ENCODE data around the gene ITGAV.
A peak's percentile ranks its signal among the peaks of the same experiment; 100 is the strongest.
"Not testable (repeated sequence)": the region's sequence is repeated elsewhere in the genome, so short reads cannot be mapped to it uniquely, and the experiment has no call there.

Gene ITGAV

DNA sequence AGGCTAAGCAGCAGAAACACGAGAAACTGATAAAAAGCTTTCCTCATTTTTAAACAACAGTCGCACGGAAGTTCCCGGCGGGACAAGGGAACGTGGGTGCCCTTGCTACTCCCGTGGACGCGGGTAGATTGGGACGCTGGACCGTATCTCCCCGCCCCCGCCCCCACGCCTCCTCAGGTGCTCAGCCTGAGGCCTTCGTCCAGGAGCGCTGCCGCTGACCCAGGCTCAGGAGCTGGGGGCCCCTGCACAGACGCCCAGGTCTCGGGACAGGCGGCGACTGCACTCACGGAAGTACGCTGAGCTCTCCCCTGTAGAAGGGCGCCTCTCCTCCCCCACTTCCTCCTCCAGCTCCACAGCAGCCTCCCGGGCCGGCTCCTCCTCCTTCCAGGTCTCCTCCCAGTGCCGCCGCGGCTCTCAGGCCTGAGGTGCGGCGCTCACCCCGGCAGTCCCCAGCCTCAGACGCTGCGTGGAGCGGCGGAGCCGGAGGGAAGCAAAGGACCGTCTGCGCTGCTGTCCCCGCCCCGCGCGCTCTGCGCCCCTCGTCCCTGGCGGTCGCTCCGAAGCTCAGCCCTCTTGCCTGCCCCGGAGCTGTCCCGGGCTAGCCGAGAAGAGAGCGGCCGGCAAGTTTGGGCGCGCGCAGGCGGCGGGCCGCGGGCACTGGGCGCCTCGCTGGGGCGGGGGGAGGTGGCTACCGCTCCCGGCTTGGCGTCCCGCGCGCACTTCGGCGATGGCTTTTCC is at the start of gene ITGAV:
ITGAV (plus strand) TSS at position 445 of the 738 bp plus-strand sequence; CDS start at position 728, 283 bp downstream.
- peak within 1 kb of the TSS; percentile 90 for H3K4me3 ChIP-seq (ENCODE audit: low read depth, low read length)
- peak; percentile 78 for DNase-seq (ENCODE audit: low read depth)

DNA sequence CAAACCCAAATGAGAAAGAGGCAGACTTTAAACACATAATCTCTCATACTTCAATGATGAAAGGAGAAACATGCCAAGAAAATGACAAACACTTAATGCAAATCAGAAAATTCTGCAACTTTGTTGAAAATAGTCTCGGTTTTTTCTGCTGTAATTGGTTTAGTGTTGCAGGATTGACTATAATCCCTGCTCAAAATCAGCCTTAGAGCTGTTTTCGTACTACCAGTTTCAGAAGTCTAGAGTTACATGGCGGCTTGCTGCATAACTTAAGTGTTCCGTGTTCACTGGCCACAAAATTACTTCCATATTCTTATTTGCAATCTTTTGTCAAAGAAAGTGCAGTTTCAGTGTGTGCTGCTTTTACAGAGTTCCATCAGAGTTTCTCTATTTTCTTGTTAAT is 48.9 kb upstream of the ITGAV start:
- no peak overlapping the region for H3K4me3 ChIP-seq (ENCODE audit: low read depth, low read length)
- no peak for DNase-seq (ENCODE audit: low read depth)

DNA sequence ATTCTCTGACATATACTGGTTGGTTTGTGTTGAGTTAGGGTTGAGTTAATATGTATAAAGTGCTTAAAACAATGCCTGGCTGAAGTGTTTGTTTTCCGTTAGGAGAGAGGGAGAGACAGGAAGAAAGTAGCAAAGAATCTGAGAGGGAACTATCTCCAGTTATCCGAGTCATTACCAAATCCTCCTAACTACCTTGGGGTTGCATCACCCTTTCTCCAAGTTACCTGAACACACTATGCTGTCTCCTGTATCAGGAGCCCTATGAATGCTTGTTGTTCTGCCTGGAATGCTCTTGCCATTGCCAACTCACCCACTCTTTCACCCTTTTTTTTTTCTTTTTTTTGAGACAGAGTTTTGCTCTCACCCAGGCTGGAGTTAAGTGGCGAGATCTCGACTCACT is 47.9 kb upstream of the ITGAV start:
- H3K4me3 ChIP-seq (ENCODE audit: low read depth, low read length) = no peak overlapping the region
- no peak for DNase-seq (ENCODE audit: low read depth)

DNA sequence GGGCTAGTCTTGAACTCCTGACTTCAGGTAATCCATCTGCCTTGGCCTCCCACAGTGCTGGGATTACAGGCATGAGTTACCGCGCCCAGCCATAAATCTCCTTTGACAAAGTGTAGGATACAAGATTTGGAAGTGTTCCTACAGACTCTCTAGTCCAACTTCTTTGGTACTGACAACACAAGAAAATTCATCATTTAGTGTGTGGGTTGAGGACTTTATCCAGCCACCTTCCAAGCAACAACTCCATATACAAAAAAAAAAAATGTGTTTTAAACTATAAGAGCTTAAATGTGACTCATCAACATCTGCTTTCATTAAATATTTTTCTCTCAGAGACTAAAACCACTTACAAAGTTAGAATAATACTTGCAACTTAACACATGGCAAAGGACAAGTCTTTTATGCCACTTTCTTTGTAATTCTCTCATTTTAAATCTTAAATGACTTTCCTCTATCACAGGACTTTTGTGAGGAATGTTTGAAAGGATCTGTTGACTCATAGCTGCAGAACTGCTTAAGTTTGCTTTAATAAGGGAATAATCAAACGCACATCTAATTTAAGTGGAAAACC is 46.2 kb upstream of the ITGAV start:
- peak overlapping the region; percentile 1 for H3K4me3 ChIP-seq (ENCODE audit: low read depth, low read length)
- DNase-seq (ENCODE audit: low read depth) = no peak

DNA sequence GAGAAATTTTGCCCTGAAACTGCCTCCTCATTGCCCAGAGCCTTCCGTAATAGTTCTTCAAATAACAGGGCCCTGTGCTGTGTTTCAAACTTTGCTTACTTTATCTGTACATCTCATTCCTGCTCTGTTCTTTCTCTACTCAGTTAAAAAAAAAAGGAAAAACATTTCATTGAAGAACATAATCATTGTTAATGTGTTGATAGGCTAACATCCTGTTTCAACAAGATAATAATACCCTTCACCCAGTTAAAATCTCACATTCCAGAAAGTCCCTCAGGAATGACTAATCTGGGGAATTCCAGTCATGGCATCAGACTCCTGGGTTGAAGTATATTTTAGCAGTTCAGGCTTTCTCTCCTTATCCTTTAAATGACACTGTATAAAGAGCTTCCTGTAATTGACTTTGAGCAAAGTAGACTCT is 45.6 kb upstream of the ITGAV start:
- DNase-seq (ENCODE audit: low read depth) = peak; percentile 60
- no peak overlapping the region for H3K4me3 ChIP-seq (ENCODE audit: low read depth, low read length)

DNA sequence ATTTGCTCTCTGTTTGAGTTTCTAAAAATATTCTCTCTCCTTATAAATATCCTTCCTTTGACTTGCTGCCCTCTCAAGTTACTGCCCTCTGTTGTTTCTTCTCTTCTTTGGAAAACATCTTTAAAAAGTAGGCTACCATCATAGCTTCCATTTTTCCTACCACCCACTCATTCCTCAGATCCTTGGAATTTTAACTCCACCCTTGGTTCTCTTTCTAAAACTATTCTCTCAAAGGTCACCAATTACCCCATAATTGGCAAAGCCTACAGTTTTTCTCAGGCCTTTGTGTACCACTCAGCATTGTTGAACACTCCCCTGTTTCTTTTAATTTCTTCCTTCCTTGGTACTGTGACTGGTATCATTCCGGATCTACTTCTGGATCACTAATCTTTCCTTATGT is 43.0 kb upstream of the ITGAV start:
- no peak overlapping the region for H3K4me3 ChIP-seq (ENCODE audit: low read depth, low read length)
- no peak for DNase-seq (ENCODE audit: low read depth)

DNA sequence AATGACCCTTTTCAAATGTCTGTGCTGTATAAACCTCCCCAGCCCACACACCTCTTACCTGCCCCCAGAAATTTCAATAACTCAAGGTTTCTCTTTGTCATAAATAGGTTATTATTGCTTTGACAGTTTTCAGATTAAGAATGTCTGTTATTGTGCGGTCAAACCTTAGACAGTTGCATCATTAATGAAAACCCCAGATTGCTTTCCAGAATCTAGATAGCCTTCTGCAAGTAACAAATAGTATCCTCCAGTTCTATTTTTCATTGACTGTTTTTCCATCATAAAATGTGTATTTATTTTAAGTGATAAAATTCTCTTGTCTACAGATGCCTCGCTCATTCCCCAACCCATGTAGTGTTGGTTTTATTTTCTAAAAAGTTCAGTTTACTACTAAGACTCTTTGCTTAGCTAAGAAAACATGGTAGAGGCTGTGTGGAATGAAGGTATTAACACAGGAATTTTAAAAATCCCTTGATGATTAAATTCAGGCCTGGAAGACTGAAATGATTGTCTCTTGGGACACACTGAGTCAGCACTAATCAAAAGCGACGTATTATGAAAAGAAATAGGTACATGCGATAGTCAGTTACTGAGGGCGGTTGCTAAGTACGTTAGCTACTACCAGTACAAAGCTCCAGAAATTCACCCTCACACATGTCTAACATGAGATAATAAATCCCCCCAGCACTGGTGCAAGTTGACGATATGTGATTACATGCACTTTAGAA is 38.4 kb upstream of the ITGAV start:
- H3K4me3 ChIP-seq (ENCODE audit: low read depth, low read length) = no peak overlapping the region
- DNase-seq (ENCODE audit: low read depth) = no peak

DNA sequence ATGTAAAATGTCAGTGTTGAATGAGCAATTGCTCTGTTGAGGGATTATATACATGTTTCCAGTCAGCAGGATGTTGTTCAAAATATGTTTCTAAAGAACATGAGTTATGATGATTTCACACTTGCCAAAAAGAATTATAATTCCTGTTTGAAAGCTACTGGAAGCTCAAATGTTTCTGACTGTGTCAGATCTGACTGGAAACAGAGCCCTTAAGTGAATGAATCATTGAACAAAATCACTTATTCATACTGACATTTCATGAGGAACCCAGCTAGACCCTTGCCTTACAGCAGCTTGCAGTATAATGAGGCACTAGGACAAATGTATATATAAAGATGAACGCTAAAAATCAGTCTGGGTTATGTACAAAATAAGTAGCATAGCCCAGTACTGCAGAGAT is 35.4 kb upstream of the ITGAV start:
- H3K4me3 ChIP-seq (ENCODE audit: low read depth, low read length) = no peak overlapping the region

DNA sequence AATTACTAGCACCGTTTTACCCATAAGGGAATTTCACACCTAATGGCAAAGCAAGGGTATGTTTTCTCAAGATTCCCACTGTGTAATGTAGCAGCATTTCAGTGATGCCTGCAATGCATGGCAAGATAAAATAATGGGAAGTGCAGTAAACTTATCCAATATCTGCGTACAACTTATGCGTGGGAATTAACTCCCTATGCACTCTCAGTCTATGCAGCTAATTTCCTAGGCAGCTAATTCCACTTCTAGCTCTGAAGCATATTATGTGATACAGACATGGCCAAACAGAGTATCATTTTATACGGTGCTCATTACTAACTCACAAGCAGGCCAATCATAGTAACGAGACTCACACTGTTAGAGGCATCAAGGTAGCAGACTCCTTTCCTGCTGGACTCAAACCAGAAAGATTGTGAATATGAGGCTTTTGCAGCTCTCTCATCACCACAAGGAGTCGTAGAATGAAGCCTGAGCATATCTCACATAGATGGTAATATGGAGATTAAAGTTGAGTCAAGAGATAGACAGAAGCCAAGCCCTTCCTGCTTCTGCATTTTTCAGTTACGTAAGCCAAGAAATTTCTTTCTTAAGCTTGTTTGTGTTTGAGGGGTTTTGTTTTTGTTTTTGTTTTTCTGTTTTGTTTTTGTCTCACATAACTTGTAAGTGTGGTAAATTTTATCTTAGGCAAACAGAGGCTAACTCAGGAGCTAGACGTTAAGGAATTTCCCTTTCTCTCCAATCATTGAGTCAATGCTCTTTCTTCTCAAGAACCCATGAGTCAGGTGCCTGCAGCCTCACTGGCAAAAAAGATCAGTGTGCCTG is 34.8 kb upstream of the ITGAV start:
- H3K4me3 ChIP-seq (ENCODE audit: low read depth, low read length) = no peak overlapping the region
- DNase-seq (ENCODE audit: low read depth) = no peak

More for the DNA sequence above, 35.4 kb upstream of the ITGAV start:
- no peak for DNase-seq (ENCODE audit: low read depth)

DNA sequence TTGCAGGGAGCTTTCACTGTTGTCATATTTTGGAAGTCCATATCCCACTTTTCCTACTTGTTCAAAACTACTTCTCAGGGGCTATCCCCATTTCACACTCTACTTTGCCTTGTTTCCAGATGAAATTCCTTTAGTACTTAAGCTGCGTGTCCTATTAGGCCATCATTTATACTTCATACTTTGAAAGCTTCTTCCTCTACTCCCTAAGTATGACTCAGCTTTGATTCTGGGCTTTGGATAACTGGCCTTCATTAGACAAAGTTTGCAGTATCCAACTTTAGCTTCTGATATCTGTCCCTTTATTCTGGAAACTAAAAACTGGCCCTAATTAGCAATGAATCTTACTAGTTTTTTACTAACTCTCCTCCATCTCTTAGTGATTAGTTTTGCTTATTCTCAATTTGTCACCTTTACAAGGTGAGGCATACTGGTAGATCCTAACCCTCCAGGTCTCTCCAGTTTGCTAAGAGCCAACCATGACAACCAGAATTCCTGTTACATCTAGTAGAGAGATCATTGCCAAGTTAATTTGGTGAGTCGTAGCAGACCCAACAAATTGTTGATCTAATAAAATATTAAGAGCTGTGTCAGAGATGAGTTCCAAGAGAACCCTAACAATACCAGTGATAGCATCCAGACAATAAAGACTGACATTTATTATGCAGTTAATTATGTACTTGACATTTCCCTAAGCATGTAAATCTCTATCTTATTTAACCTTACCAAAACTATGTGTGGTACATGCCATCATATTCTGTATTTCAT is 31.2 kb upstream of the ITGAV start:
- H3K4me3 ChIP-seq (ENCODE audit: low read depth, low read length) = no peak overlapping the region
- DNase-seq (ENCODE audit: low read depth) = no peak

DNA sequence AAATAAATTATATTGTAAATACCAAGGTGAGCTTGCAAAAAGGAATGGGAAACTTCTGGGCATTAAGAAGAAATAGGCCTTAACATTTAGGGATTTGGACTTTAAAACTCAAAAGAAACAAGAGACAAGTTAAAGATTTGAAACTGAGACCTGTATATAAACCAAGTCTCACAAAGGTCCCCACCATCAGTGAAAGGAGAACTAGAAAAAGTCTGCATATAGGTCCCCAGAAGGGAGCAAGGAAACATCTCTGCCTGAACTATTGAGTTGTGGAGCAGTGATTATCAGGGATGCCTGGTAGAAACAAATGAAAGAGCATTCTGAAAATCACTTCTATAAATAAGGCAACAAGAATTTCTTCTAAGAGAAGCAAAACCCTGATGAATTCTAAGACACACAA is 30.5 kb upstream of the ITGAV start:
- DNase-seq (ENCODE audit: low read depth) = no peak
- H3K4me3 ChIP-seq (ENCODE audit: low read depth, low read length) = no peak overlapping the region

DNA sequence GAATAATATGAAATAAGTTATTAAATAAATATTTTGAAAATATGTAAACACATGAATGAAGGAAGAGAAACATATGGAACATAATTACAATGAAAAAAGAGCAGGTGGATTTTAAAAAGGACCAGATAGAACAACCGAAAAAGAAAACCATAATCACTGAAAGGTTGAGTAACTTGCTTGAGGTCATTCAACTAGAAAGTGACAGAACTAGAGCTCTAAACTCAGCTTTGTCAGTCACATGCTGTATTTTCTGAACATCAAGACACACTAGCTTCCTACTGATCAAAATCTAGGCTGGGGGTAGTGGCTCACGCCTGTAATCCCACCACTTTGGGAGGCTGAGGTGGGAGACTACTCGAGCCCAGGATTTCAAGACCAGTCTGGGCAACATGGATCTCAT is 30.0 kb upstream of the ITGAV start:
- DNase-seq (ENCODE audit: low read depth) = no peak
- H3K4me3 ChIP-seq (ENCODE audit: low read depth, low read length) = no peak overlapping the region

DNA sequence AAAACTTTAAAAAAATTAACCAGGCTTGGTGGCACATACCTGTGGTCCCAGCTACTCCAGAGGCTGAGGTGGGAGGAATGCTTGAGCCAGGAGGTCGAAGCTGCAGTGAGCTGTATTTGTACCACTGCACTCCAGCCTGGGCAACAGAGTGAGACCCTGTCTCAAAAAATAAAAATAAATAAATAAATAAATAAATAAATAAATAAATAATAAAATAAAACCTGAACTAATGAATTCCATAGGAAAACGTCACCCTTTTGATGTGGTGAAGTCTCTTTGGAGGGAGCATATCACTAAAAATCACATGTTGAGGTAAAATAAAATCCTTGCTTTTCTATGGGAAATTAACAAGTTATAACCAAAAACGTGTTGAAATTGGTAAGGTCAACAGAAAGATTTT is 29.6 kb upstream of the ITGAV start:
- no peak for DNase-seq (ENCODE audit: low read depth)
- H3K4me3 ChIP-seq (ENCODE audit: low read depth, low read length) = no peak overlapping the region

DNA sequence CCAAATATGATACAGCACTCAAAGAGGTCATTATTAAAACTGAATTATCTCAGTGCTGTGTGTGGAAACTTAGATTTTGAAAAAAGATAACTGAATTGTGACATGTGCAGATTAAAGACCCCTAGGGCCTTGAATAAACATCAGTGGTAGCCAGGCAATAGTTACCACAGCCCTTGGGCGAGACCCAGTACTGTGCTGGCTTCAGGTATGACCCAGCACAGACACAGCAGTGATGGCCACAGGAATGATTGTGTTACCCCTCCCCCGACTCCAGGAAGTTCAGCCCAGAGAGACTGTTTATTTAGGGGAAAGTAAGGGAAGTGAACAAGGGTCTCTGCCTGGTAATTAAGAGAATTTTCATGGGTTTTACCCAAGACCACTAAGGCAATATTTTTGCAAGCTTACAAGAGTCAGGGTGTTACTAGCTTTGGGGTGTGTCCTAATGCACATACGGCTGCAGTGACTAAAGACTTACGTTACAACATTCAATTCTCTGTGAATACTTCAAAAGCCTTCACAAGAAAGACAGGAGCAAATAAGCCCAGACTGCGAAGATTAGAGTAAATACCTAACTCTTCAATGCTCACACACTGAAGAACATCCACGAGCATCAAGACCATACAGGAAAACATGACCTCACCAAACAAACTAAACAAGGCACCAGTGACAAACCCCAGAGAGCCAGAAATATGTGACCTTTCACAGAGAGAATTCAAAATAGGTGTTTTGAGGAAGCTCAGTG is 28.2 kb upstream of the ITGAV start:
- H3K4me3 ChIP-seq (ENCODE audit: low read depth, low read length) = no peak overlapping the region
- DNase-seq (ENCODE audit: low read depth) = no peak

DNA sequence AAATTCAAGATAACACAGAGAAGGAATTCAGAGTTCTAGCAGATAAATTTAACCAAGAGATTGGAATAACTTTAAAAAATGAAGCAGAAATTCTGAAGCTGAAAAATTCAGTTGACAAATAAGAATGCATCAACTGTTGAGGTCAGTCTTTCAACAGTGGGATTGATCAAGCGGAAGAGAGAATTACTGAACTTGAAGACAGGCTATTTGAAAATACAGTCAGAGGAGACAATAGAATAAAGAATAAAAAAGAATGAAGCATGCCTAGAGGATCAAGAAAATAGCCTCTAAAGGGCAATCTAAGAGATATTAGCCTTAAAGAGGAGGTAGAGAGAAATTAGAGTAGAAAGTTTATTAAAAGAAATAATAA is 27.7 kb upstream of the ITGAV start:
- no peak overlapping the region for H3K4me3 ChIP-seq (ENCODE audit: low read depth, low read length)
- no peak for DNase-seq (ENCODE audit: low read depth)

DNA sequence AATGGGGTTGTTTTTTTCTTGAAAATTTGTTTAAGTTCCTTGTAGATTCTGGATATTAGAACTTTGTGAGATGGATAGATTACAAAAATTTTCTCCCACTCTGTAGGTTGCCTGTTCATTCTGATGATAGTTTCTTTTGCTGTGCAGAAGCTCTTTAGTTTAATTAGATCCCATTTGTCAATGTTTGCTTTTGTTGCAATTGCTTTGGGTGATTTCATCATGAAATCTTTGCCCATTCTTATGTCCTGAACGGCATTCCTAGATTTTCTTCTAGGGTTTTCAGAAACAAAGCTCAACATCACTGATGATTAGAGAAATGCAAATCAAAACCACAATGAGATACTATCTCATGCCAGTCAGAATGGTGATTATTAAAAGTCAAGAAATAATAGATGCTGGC is 21.3 kb upstream of the ITGAV start:
- H3K4me3 ChIP-seq (ENCODE audit: low read depth, low read length); DNase-seq (ENCODE audit: low read depth): not testable (repeated sequence)

DNA sequence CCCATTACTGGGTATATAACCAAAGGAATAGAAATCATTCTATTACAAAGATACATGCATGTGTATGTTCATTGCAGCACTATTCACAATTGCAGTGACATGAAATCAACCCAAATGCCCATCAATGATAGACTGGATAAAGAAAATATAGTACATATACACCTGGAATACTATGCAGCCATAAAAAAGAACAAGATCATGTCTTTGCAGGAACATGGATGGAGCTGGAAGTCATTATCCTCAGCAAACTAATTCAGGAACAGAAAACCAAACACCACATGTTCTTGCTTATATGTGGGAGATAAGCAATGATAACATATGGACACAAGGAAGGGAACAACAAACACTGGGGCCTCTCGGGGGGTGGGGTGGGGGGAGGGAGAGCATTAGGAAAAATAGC is 20.7 kb upstream of the ITGAV start:
- H3K4me3 ChIP-seq (ENCODE audit: low read depth, low read length); DNase-seq (ENCODE audit: low read depth): not testable (repeated sequence)

DNA sequence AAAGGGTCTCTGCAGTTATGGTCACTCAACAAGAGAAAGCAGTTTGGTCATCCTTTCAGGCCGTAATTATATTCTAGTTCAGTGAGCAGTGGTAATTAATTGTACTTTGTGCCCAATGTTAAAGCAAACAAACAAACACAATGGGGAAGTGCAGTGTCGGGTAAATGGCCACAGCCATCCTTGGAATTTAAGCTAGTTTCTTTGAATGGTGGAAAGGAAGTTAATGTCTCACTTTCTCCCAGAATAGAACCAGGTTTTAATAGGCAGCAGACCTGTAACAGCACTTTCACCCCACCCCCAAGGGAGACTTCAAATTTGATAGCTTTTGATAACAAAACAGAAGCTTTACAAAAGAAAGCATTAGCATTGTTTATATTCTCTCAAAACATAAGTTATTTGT is 20.0 kb upstream of the ITGAV start:
- no peak overlapping the region for H3K4me3 ChIP-seq (ENCODE audit: low read depth, low read length)
- DNase-seq (ENCODE audit: low read depth) = no peak

DNA sequence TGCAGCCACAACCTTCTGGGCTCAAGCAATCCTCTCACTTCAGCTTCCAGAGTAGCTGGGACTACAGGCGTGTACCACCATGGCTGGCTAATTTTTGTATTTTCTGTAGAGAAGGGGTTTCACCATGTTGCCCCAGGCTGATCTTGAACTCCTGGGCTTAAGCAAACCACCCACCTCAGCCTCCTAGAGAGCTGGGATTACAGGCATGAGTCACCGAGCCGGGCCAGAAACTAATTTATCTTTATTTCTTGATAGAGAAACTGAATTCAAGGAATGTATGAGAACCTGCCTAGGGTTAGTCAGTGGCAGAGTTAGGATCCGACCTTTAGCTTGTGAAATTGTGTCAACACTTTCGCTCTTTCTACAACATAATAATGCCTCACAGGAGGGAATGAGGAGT is 19.3 kb upstream of the ITGAV start:
- H3K4me3 ChIP-seq (ENCODE audit: low read depth, low read length) = no peak overlapping the region
- no peak for DNase-seq (ENCODE audit: low read depth)
